ENCODE results near the gene PSME1. TPM values are rescaled to one million over a fixed set of nuclear protein-coding genes. Genes with fewer than 3 reads are reported as not detected.

The PSME1 gene
- total RNA-seq, 5 donors from 2014 or later (not counting 1 experiment from before 2014, with no cell fraction given) = 221 to 291 (median 259) TPM

GRCh38 chr14:24110060-24110459 lies 25.9 kb upstream of the PSME1 start:
- Histone ChIP-seq H3K4me1 (ENCODE audit: control insufficient read depth in 1 of 2, extremely low read depth in 1 of 2, insufficient read depth in 2 of 2, low read length in 2 of 2) (peaks cover 3 to 19% of the 10 kb centered on the region in 2 experiments), H3K27me3 (replicated peaks in 1 of 2; ENCODE audit: control insufficient read depth in 2 of 2, extremely low read depth in 1 of 2, insufficient read depth in 2 of 2, low read length in 1 of 2) (no peaks in the 10 kb centered on the region), H3K36me3 (ENCODE audit: control insufficient read depth in 2 of 2, extremely low read depth in 1 of 2, insufficient read depth in 1 of 2, low read length in 1 of 2) (no peaks in the 10 kb centered on the region), H3K4me3 (ENCODE audit: control insufficient read depth in 1 of 2, extremely low read depth in 1 of 2, low read length in 1 of 2) (no peak overlapping the region), H3K27ac (ENCODE audit: low read length) (no peak overlapping the region), H3K9me3 (no peaks in the 10 kb centered on the region)
- 94% methylated on average over 5 of the region's 9 CpGs for WGBS (ENCODE audit: insufficient coverage)
- H3K27me3 Mint-ChIP-seq = no peaks in the 10 kb centered on the region
- no peaks in the 10 kb centered on the region for H3K9me3 Mint-ChIP-seq
- ChIA-PET POLR2A (interaction anchor here (0.6 to 1.1 kb wide), 5 partner anchors 19 to 189 kb away, joined by 3 to 5 read pairs (median 3); partner anchors contain the start of genes DHRS1 (in 1 of the 2) and NOP9 (in 1 of the 2)), CTCF (interaction anchor here (0.6 to 5.5 kb wide), 15 partner anchors 12 to 635 kb away, joined by 3 to 96 read pairs (median 4); partner anchors contain the start of genes PCK2 (in 1 of the 2) and PSME1 (in 1 of the 2))
- no peak overlapping the region for H3K27ac Mint-ChIP-seq
- H3K4me3 Mint-ChIP-seq = no peak overlapping the region
- ATAC-seq (replicated peaks in 1 of 4) (no peak), DNase-seq (no peak)
- H3K4me1 Mint-ChIP-seq = peaks cover 12 to 22% (median 14%) of the 10 kb centered on the region in 3 donors
- H3K36me3 Mint-ChIP-seq = peaks cover 1% of the 10 kb centered on the region

DNA sequence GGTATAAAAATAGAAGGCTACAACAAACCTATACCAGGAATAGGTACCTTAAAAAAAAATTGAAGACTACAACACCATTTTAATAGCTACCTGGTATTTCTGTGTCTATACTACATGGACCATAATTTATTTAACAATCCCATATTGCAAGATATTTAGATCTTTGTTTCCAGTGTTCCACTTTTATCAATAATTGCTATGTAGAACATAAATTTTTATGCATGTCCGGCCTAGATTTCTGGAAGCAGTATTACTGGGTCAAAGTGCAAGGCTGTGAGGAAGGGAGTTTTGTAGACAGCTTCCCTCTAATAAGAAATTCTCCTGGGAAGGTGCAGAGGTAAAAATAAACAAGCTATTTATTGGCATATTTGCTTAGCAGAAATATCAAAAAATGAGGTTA lies 25.5 kb upstream of the PSME1 start:
- peak overlapping the region; percentile 55 to 76 for H3K27ac Mint-ChIP-seq

DNA sequence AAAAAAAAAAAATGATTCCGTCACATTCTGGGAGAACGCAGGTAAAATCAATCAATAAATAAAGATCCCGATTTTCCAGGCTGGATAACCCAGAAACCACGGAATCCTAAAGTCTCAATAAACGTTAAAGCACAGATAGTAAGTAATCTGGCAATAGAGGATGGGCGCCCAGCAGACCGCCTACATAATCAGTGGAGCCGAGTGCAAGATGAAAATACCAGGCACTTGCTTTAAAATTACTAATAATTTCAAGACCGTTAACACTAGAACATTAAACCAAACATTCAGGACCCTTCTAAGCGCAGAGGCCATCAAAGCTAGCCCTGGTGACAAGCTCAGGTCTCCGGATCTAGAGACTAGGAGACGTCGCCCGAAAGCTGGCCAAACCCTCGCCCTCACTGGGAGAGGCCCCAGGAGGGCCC lies 22.6 kb upstream of the PSME1 start:
- Mint-ChIP-seq H3K36me3 (peaks cover 24% of the 10 kb centered on the region), H3K27ac (peak overlapping the region; percentile 98), H3K9me3 (no peaks in the 10 kb centered on the region), H3K27me3 (no peaks in the 10 kb centered on the region), H3K4me1 (peaks cover 34 to 46% (median 37%) of the 10 kb centered on the region in 3 donors), H3K4me3 (peak overlapping the region; percentile 90 to 94 (median 93))
- Histone ChIP-seq H3K4me3 (ENCODE audit: control insufficient read depth in 1 of 2, extremely low read depth in 1 of 2, low read length in 1 of 2) (peak overlapping the region; percentile 70 to 99), H3K27me3 (replicated peaks in 1 of 2; ENCODE audit: control insufficient read depth in 2 of 2, extremely low read depth in 1 of 2, insufficient read depth in 2 of 2, low read length in 1 of 2) (no peaks in the 10 kb centered on the region), H3K27ac (ENCODE audit: low read length) (peak overlapping the region; percentile 99), H3K9me3 (no peaks in the 10 kb centered on the region), H3K36me3 (ENCODE audit: control insufficient read depth in 2 of 2, extremely low read depth in 1 of 2, insufficient read depth in 1 of 2, low read length in 1 of 2) (peaks cover 0 to 21% of the 10 kb centered on the region in 2 donors), H3K4me1 (ENCODE audit: control insufficient read depth in 1 of 2, extremely low read depth in 1 of 2, insufficient read depth in 2 of 2, low read length in 2 of 2) (peaks cover 15 to 43% of the 10 kb centered on the region in 2 experiments)
- CTCF ChIA-PET = interaction anchor here (0.6 to 2.6 kb wide), 12 partner anchors 8 to 481 kb away, joined by 3 to 24 read pairs (median 4); partner anchors contain the start of genes EMC9 (in 1 of the 2), PSME2 (in 1 of the 2), RNF31 (in 1 of the 2) and TINF2 (in 1 of the 2)
- DNase-seq (no peak), ATAC-seq (replicated peaks in 1 of 4) (no peak)
- POLR2A ChIA-PET = interaction anchor here (0.7 to 2.4 kb wide), 4 partner anchors 28 to 82 kb away, joined by 3 to 23 read pairs (median 8); partner anchors contain the start of genes EMC9 (in 1 of the 2), PSME2 (in 1 of the 2), RNF31 (in 1 of the 2) and TM9SF1 (in 1 of the 2)
- 7% methylated on average over 9 of the region's 15 CpGs for WGBS (ENCODE audit: insufficient coverage)

More for the DNA sequence above, 25.5 kb upstream of the PSME1 start:
- no peak overlapping the region for H3K27ac ChIP-seq (ENCODE audit: low read length)
- no peaks in the 10 kb centered on the region for H3K9me3 ChIP-seq
- Mint-ChIP-seq H3K36me3 (peaks cover 4% of the 10 kb centered on the region), H3K27me3 (no peaks in the 10 kb centered on the region), H3K4me1 (peaks cover 16 to 26% (median 19%) of the 10 kb centered on the region in 3 donors), H3K9me3 (no peaks in the 10 kb centered on the region), H3K4me3 (no peak overlapping the region)
- peaks cover 3 to 22% of the 10 kb centered on the region in 2 experiments for H3K4me1 ChIP-seq (ENCODE audit: control insufficient read depth in 1 of 2, extremely low read depth in 1 of 2, insufficient read depth in 2 of 2, low read length in 2 of 2)
- DNase-seq (no peak), ATAC-seq (replicated peaks in 1 of 4) (no peak)
- POLR2A ChIA-PET = interaction anchor here (0.8 to 1.1 kb wide), 2 partner anchors 20 to 30 kb away, joined by 3 to 4 read pairs; no protein-coding TSS in a partner anchor
- no peak overlapping the region for H3K4me3 ChIP-seq (ENCODE audit: control insufficient read depth in 1 of 2, extremely low read depth in 1 of 2, low read length in 1 of 2)
- no peaks in the 10 kb centered on the region for H3K27me3 ChIP-seq (replicated peaks in 1 of 2; ENCODE audit: control insufficient read depth in 2 of 2, extremely low read depth in 1 of 2, insufficient read depth in 2 of 2, low read length in 1 of 2)
- no peaks in the 10 kb centered on the region for H3K36me3 ChIP-seq (ENCODE audit: control insufficient read depth in 2 of 2, extremely low read depth in 1 of 2, insufficient read depth in 1 of 2, low read length in 1 of 2)
- no CpG with 5 or more reads among the region's 1 CpG for WGBS (ENCODE audit: insufficient coverage)
- CTCF ChIA-PET = interaction anchor here (0.6 to 5.5 kb wide), 12 partner anchors 12 to 358 kb away, joined by 3 to 96 read pairs (median 4); partner anchors contain the start of genes DHRS4L2 (in 1 of the 2), PCK2 (in 1 of the 2) and PSME1 (in 1 of the 2)

DNA sequence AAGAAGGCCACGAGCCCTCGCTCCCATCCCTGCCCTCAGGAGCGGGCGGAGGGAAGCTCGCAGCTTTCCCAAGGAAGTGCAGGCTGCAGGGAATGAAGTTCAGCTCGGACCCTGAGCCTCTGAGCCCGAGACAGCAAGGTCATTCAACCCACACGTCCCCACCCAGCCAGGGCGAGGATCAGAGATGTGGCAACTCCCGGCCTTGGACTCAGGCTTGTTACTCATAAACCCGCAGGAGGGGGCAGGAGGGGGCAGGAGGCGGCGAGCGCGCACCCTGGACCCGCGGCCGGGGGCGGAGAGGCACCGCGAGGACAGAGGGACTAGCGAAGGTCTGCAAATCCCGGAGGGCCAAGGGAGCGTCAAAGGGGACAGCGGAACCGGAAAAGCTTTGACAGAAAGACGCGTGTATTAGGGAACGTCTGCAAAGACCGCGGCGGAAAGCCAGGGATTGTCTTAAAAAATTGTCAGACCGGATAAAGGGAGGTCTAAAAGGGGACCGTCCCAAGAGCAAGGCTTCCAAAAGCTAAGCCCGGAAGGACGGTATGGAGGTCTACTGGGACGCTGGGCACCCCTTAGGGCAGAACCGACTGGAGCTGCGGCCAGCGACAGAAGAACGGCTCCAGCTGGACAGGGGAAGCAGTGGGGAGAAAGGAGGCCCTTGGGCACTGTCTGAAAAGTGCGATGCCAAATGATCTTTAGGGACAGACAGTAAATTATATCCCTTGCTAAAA lies 22.0 kb upstream of the PSME1 start:
- POLR2A ChIA-PET = interaction anchor here (0.7 to 2.4 kb wide), 12 partner anchors 12 to 128 kb away, joined by 3 to 23 read pairs (median 7); partner anchors contain the start of genes IPO4 (in 2 of the 2), PSME2 (in 2 of the 2), RNF31 (in 2 of the 2) and EMC9 (in 1 of the 2)
- H3K4me1 Mint-ChIP-seq = peaks cover 33 to 45% (median 34%) of the 10 kb centered on the region in 3 donors
- peak in 33 of 35 experiments; percentile 67 to 88 (median 78) for DNase-seq
- Histone ChIP-seq H3K4me3 (ENCODE audit: control insufficient read depth in 1 of 2, extremely low read depth in 1 of 2, low read length in 1 of 2) (peak overlapping the region; percentile 70 to 99), H3K4me1 (ENCODE audit: control insufficient read depth in 1 of 2, extremely low read depth in 1 of 2, insufficient read depth in 2 of 2, low read length in 2 of 2) (peaks cover 14 to 37% of the 10 kb centered on the region in 2 experiments), H3K9me3 (no peaks in the 10 kb centered on the region), H3K27ac (ENCODE audit: low read length) (peak overlapping the region; percentile 99), H3K36me3 (ENCODE audit: control insufficient read depth in 2 of 2, extremely low read depth in 1 of 2, insufficient read depth in 1 of 2, low read length in 1 of 2) (peaks cover 0 to 27% of the 10 kb centered on the region in 2 donors), H3K27me3 (replicated peaks in 1 of 2; ENCODE audit: control insufficient read depth in 2 of 2, extremely low read depth in 1 of 2, insufficient read depth in 2 of 2, low read length in 1 of 2) (no peaks in the 10 kb centered on the region)
- CTCF ChIA-PET = interaction anchor here (0.6 to 2.6 kb wide), 22 partner anchors 8 to 644 kb away, joined by 3 to 24 read pairs (median 5); partner anchors contain the start of genes IRF9 (in 2 of the 2), DHRS4 (in 1 of the 2), EMC9 (in 1 of the 2) and NGDN (in 1 of the 2)
- under 1% methylated on average over 38 of the region's 42 CpGs for WGBS (ENCODE audit: insufficient coverage)
- peak; percentile 20 to 35 (median 31) for ATAC-seq (replicated peaks in 1 of 4)
- H3K36me3 Mint-ChIP-seq = peaks cover 30% of the 10 kb centered on the region
- peak overlapping the region; percentile 90 to 94 (median 93) for H3K4me3 Mint-ChIP-seq
- H3K27ac Mint-ChIP-seq = peak overlapping the region; percentile 98
- no peaks in the 10 kb centered on the region for H3K9me3 Mint-ChIP-seq
- no peaks in the 10 kb centered on the region for H3K27me3 Mint-ChIP-seq

- Mint-ChIP-seq H3K4me1 (peaks cover 30 to 42% (median 32%) of the 10 kb centered on the region in 3 donors), H3K27ac (peak within 1 kb of the TSS; percentile 98), H3K36me3 (peaks cover 38% of the 10 kb centered on the region), H3K4me3 (peak within 1 kb of the TSS; percentile 90 to 94 (median 93)), H3K27me3 (no peaks in the 10 kb centered on the region), H3K9me3 (no peaks in the 10 kb centered on the region)
- no peaks in the 10 kb centered on the region for H3K27me3 ChIP-seq (replicated peaks in 1 of 2; ENCODE audit: control insufficient read depth in 2 of 2, extremely low read depth in 1 of 2, insufficient read depth in 2 of 2, low read length in 1 of 2)
- WGBS (ENCODE audit: insufficient coverage) = 0% methylated on average over 32 of the region's 65 CpGs
- ChIA-PET CTCF (interaction anchor here (0.6 to 2.6 kb wide), 21 partner anchors 9 to 645 kb away, joined by 3 to 24 read pairs (median 5); partner anchors contain the start of genes IRF9 (in 2 of the 2), DHRS4 (in 1 of the 2), EMC9 (in 1 of the 2) and FITM1 (in 1 of the 2)), POLR2A (interaction anchor here (0.6 to 2.4 kb wide), 19 partner anchors 9 to 1277 kb away, joined by 3 to 23 read pairs (median 5); partner anchors contain the start of genes IPO4 (in 2 of the 2), PSME2 (in 2 of the 2), RNF31 (in 2 of the 2) and EMC9 (in 1 of the 2))
- peaks cover 0 to 35% of the 10 kb centered on the region in 2 donors for H3K36me3 ChIP-seq (ENCODE audit: control insufficient read depth in 2 of 2, extremely low read depth in 1 of 2, insufficient read depth in 1 of 2, low read length in 1 of 2)
- DNase-seq (peak; percentile 97 to 100 (median 99)), ATAC-seq (replicated peaks in 1 of 4) (peak; percentile 85 to 88 (median 87))
- peak within 1 kb of the TSS; percentile 99 for H3K27ac ChIP-seq (ENCODE audit: low read length)
- no peaks in the 10 kb centered on the region for H3K9me3 ChIP-seq
- H3K4me3 ChIP-seq (ENCODE audit: control insufficient read depth in 1 of 2, extremely low read depth in 1 of 2, low read length in 1 of 2) = peak within 1 kb of the TSS; percentile 94 to 99
- peaks cover 12 to 31% of the 10 kb centered on the region in 2 experiments for H3K4me1 ChIP-seq (ENCODE audit: control insufficient read depth in 1 of 2, extremely low read depth in 1 of 2, insufficient read depth in 2 of 2, low read length in 2 of 2)
These were observed 21.2 kb upstream of the PSME1 start, which contains the start of the genes DCAF11 and NRL for GRCh38 chr14:24114532-24115421. TSS of gene DCAF11 (plus strand) at chr14:24114777. CDS start at chr14:24115595, 818 bp downstream. TSS of gene NRL (minus strand) at chr14:24114949. CDS start at chr14:24082848, 32,101 bp downstream.
